Measurements from ENCODE around the gene NHSL1. TPM values are rescaled to one million over a fixed set of nuclear protein-coding genes. Genes with fewer than 3 reads are reported as not detected.

NHSL1 gene
- total RNA-seq, 1 experiment from 2014 or later = 32.1 TPM

DNA sequence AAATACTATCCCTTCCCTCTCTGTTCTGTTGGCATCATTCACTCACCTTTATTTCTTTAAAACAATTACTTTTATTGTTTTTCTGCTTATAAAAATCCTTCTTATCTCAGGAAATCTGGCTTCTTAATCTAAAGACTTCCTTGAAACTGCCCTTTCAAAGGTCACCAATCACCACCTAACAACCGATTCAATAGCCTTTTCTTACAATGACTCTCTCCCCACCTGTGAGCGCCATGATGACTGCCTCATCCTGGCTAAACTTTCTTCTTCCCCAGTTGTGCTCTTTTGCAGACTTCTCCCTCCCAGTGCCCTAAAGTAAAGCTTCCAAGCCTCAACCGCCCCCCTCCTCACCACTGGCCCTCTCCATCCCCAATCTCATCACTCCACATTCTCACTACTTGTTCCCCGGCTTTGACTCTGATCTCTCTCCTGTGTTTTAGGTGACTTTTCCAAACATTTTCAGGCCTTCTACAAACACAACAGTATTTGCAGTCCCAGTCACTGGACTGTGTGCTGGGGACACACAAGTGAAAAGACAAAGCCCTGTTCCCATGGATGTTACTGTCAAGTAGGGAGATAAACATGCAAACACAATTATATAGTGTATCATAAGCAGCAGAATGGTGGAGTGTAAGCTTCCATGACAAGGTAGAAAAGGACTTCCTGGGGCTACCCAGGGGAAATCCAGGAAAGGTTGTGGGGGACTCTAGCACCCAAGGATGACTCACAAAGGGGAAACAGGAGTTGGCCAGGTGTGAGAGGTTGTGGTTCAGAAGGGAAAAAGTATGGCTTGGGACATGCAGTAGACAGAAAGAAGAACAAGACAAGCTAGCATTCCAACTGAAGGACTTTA is 12.8 kb downstream of the NHSL1 start:
- peaks cover 13% of the 10 kb centered on the region for H3K36me3 Mint-ChIP-seq (ENCODE audit: insufficient read depth, unreplicated experiment)
- peak overlapping the region; percentile 63 for H3K27ac Mint-ChIP-seq (ENCODE audit: low read depth, unreplicated experiment)
- no TSS peak for BruUV-seq (replicated peaks)
- no peak for DNase-seq (ENCODE audit: unreplicated experiment)
- no peaks in the 10 kb centered on the region for H3K27me3 Mint-ChIP-seq (ENCODE audit: insufficient read depth, unreplicated experiment)
- CTCF ChIA-PET = interaction anchor here (0.7 to 1.3 kb wide), 3 partner anchors 22 to 41 kb away, joined by 3 to 7 read pairs (median 4); no protein-coding TSS in a partner anchor
- intact Hi-C loops (cut with micrococcal nuclease) = no loop called here
- POLR2A ChIA-PET = interaction anchor here (0.6 to 1.1 kb wide), 5 partner anchors 7 to 36 kb away, joined by 3 to 4 read pairs (median 3); no protein-coding TSS in a partner anchor
- TF ChIP-seq CTCF (IDR thresholded peaks at IDR 0.05; ENCODE audit: unreplicated experiment) = no peak
- H3K4me1 Mint-ChIP-seq (ENCODE audit: insufficient read depth, unreplicated experiment) = peaks cover 39% of the 10 kb centered on the region
- H3K4me3 Mint-ChIP-seq (ENCODE audit: unreplicated experiment) = no peak overlapping the region
- peaks cover 14% of the 10 kb centered on the region for H3K9me3 Mint-ChIP-seq (ENCODE audit: unreplicated experiment)

GRCh38 chr6:138485586-138486248 is 13.6 kb downstream of the NHSL1 start:
- H3K9me3 Mint-ChIP-seq (ENCODE audit: unreplicated experiment) = peaks cover 14% of the 10 kb centered on the region
- no peak overlapping the region for H3K4me3 Mint-ChIP-seq (ENCODE audit: unreplicated experiment)
- H3K27ac Mint-ChIP-seq (ENCODE audit: low read depth, unreplicated experiment) = no peak overlapping the region
- no peak for TF ChIP-seq CTCF (IDR thresholded peaks at IDR 0.05; ENCODE audit: unreplicated experiment)
- intact Hi-C loops (cut with micrococcal nuclease) = no loop called here
- peaks cover 13% of the 10 kb centered on the region for H3K36me3 Mint-ChIP-seq (ENCODE audit: insufficient read depth, unreplicated experiment)
- no peaks in the 10 kb centered on the region for H3K27me3 Mint-ChIP-seq (ENCODE audit: insufficient read depth, unreplicated experiment)
- DNase-seq (ENCODE audit: unreplicated experiment) = no peak
- H3K4me1 Mint-ChIP-seq (ENCODE audit: insufficient read depth, unreplicated experiment) = peaks cover 39% of the 10 kb centered on the region
- ChIA-PET POLR2A (no interaction called here), CTCF (no interaction called here)
- no TSS peak for BruUV-seq (replicated peaks)

DNA sequence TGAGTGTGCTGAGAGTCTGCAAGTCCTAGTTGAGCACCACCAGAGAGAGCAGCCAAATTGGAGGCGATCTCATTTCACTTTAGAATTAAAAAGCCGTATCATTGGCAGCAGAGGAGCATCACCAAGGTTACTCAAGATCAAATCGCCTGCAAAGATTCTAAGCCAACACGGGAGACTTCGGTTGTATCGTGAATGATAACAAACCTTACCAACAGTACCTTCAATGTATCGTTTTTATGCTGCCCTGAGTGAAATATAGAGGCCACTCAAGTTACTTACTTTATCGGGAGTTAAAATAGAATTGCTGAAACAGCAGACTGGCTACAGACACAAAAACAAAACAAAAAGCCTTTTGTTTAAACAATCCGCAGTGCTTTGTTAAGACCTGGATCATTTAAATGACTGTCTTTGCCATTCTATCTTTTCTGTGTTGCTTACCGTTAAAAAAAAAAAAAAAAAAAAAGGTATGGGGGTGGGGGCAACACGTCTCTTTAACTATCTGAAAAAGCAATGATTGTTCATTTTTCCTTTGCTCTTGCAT is 14.2 kb downstream of the NHSL1 start:
- CTCF ChIA-PET = no interaction called here
- H3K36me3 Mint-ChIP-seq (ENCODE audit: insufficient read depth, unreplicated experiment) = peaks cover 14% of the 10 kb centered on the region
- TF ChIP-seq CTCF (IDR thresholded peaks at IDR 0.05; ENCODE audit: unreplicated experiment) = no peak
- no peaks in the 10 kb centered on the region for H3K27me3 Mint-ChIP-seq (ENCODE audit: insufficient read depth, unreplicated experiment)
- no peak for DNase-seq (ENCODE audit: unreplicated experiment)
- H3K9me3 Mint-ChIP-seq (ENCODE audit: unreplicated experiment) = peaks cover 14% of the 10 kb centered on the region
- H3K4me3 Mint-ChIP-seq (ENCODE audit: unreplicated experiment) = peak overlapping the region; percentile 13
- no TSS peak for BruUV-seq (replicated peaks)
- H3K4me1 Mint-ChIP-seq (ENCODE audit: insufficient read depth, unreplicated experiment) = peaks cover 39% of the 10 kb centered on the region
- no peak overlapping the region for H3K27ac Mint-ChIP-seq (ENCODE audit: low read depth, unreplicated experiment)
- intact Hi-C loops (cut with micrococcal nuclease) = no loop called here
- POLR2A ChIA-PET = interaction anchor here (0.5 to 2.2 kb wide), 2 partner anchors 9 to 641 kb away, joined by 3 to 10 read pairs; no protein-coding TSS in a partner anchor
